ENCODE measurements around the gene CLBA1. TPM values are rescaled to one million over a fixed set of nuclear protein-coding genes. Genes with fewer than 3 reads are reported as not detected.
"Not testable (repeated sequence)": the region's sequence is repeated elsewhere in the genome, so short reads cannot be mapped to it uniquely, and the experiment has no call there.

CLBA1 gene
- total RNA-seq, 1 experiment from 2014 or later = 3.5 TPM

DNA sequence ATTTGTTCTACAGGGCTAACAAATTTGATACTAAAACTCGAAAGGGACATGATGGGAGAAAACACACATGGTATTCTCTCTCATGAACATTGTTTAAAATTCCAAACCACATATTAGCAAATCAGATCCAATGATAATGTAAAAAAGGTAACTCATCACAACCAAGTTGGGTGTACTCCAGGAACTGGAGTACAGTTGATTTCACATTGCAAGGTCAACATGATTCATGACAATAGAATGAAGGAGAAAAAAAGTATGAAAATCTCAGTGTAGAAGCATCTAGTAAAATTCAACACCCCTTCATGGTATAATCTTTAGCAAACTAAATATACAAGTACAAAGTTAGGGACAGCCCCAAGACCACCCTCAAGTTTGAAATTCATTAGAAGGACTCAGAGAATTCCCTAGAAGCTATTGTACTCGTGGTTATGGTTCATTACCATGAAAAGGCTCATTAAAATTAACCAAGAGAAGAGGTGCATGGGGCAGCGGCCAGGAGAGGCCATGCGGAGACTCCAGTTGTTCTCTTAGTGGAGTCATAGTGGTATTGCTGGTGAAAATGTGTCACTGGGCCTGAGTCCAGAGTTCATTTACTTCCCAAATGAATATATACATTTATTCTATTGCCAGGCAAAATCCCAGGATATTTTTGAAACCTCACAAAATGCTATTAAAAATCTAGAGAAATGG, 38.3 kb downstream of the CLBA1 start:
- peaks cover 3% of the 10 kb centered on the region for H3K36me3 ChIP-seq (replicated peaks; ENCODE audit: control insufficient read depth, insufficient read depth, low read length)
- H3K4me3 ChIP-seq (ENCODE audit: insufficient read depth, low read depth, low read length) = no peak overlapping the region
- H3K27me3 ChIP-seq (ENCODE audit: control insufficient read depth, insufficient read depth, low read length) = no peaks in the 10 kb centered on the region
- peak; percentile 23 for DNase-seq

DNA sequence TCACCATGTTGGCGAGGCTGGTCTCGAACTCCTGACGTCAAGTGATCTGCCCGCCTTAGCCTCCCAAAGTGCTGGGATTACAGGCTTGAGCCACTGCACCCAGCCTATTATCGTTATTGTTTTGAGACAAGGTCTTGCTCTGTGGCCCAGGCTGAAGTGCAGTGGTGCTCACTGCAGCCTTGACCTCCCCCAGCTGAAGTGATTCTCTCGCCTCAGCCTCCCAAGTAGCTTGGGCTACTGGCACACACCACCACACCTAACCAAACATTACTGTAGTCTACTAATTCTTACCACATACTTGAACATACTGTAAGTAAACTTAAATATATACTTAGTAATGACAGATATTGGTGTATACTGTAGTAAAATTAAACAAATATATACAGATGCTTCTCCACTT, 39.8 kb downstream of the CLBA1 start:
- H3K4me3 ChIP-seq (ENCODE audit: insufficient read depth, low read depth, low read length) = no peak overlapping the region
- no peaks in the 10 kb centered on the region for H3K27me3 ChIP-seq (ENCODE audit: control insufficient read depth, insufficient read depth, low read length)
- no peak for DNase-seq
- no peaks in the 10 kb centered on the region for H3K36me3 ChIP-seq (replicated peaks; ENCODE audit: control insufficient read depth, insufficient read depth, low read length)

DNA sequence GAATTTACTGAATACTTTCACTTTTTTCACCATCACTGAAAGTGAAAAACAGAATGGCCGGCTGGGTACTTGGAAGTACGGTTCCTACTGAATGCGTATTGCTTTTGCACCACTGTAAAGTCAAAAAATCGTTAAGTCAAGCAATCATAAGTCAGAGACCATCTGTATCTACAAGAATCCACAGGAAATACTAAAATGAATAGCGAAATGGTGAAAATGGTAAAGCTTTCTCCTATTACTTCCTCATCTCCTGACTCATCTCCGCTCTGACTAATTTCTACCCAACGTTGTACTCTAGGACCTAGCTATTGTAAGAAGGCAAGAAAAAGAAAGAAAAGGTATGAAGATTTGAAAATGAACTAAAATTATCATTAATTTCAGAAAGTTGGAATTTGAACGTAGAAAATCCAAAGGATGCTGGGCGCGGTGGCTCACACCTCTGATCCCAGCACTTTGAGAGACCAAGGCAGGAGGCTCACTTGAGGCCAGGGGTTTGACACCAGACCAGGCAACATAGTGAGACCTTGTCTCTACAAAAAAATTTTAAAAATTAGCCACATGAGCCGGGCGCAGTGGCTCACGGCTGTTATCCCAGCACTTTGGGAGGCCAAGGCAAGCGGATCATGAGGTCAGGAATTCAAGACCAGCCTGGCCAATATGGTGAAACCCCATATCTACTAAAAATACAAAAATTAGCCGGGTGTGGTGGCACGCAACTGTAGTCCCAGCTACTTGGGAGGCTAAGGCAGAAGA, 40.6 kb downstream of the CLBA1 start:
- H3K36me3 ChIP-seq (replicated peaks; ENCODE audit: control insufficient read depth, insufficient read depth, low read length) = no peaks in the 10 kb centered on the region
- no peak for DNase-seq
- no peak overlapping the region for H3K4me3 ChIP-seq (ENCODE audit: insufficient read depth, low read depth, low read length)

DNA sequence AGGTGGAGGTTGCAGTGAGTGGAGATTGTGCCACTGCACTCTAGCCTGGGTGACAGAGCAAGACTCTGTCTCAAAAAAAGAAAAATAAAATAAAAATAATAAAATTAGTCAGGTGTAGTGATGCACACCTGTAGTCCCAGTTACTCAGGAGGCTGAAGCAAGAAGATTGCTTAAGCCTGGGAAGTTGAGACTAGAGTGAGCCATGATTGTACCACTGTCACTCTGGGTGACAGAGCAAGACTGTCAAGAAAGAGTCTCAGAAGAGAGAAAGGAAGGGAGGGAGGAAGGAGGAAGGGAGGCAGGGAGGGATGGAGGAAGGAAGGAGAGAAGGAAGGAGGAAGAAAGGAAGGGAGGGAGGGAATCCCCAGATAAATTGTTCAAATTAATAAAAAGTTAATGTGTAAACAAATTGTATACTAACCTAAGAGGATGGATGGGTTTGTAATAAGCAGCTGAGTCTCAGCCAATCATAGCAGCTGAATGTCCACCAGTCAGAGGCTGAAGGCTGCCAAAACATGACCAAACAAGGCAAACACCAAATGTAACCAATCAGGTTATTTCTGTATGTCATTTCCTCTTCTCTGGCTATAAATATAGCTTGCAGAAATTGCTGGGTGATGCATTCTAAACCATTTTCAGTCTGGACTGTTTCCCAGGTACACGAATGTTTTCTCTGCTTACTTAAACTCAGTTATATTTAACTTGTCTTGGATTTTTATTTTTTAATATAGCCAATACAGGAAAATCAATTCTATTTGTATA, 41.4 kb downstream of the CLBA1 start:
- Histone ChIP-seq H3K4me3 (ENCODE audit: insufficient read depth, low read depth, low read length) (no peak overlapping the region), H3K27me3 (ENCODE audit: control insufficient read depth, insufficient read depth, low read length) (no peaks in the 10 kb centered on the region), H3K36me3 (replicated peaks; ENCODE audit: control insufficient read depth, insufficient read depth, low read length) (no peaks in the 10 kb centered on the region)
- DNase-seq = no peak

More for the DNA sequence above, 40.6 kb downstream of the CLBA1 start:
- H3K27me3 ChIP-seq (ENCODE audit: control insufficient read depth, insufficient read depth, low read length) = no peaks in the 10 kb centered on the region

DNA sequence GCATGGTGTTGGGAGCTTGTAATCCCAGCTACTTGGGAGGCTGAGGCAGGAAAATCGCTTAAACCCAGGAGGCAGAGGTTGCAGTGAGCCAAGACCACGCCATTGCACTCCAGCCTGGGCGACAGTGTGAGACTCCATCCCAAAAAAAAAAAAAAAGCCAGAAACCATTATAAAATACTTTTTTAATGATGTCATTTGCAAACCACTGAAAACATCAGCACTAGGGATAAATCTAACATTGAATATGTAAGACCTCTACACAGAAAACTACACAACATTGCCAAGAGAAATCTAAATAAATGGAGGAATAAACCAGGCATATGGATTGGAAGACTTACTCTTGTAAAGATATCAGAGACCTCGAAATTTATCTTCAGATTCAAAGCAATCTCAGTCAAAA, 42.1 kb downstream of the CLBA1 start:
- H3K36me3 ChIP-seq (replicated peaks; ENCODE audit: control insufficient read depth, insufficient read depth, low read length); H3K27me3 ChIP-seq (ENCODE audit: control insufficient read depth, insufficient read depth, low read length); H3K4me3 ChIP-seq (ENCODE audit: insufficient read depth, low read depth, low read length); DNase-seq: not testable (repeated sequence)

DNA sequence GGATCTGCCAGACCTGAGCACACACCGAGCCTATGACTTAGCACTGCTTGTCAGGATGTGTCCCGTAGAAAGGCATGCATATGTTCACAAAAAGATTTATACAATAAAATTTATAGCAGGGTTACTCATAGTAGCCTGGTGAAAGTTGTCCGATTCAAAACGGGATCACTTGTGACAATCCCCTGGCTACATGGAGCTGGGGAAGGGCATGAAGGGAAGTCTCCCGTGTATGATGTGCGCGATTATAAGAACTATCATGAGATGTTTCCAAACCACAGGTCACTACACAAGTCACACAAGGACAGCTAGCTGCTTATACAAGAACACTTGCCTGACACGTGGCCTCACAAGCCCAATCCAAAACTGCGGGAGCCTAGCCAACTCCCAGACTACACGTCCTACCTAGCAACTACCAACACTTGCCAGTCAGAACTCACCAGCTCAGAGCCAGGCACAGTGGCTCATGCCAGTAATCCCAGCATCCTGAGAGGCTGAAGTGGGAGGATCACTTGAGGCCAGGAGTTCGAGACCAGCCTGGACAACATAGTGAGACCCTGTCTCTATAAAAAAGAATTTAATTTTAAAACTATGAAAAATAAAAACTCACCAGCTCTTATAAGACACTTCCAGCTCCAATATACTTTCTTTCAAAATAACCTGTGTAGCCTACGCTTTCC, 42.8 kb downstream of the CLBA1 start:
- Histone ChIP-seq H3K27me3 (ENCODE audit: control insufficient read depth, insufficient read depth, low read length) (peaks cover 2% of the 10 kb centered on the region; the same call in 1 of the 2 replicates), H3K4me3 (ENCODE audit: insufficient read depth, low read depth, low read length) (no peak overlapping the region), H3K36me3 (replicated peaks; ENCODE audit: control insufficient read depth, insufficient read depth, low read length) (no peaks in the 10 kb centered on the region)
- DNase-seq = no peak

DNA sequence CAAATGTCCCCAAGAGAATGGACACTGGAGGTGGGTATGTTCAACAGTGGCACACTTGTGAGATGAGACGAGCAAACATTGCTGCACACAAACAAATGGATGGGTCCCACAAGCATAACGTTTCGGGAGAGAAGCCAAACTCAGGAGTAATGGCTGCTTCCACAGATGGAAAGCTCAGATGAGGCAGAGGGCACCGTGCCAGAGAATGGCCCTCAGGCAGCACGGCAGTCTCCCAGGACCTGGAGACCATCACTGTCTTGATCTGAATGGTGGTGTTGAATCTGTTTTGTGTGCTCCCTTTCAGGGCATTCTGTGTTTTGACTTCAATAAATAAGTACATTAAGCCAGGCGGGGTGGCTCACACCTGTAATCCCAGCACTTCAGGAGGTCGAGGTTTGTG, 43.8 kb downstream of the CLBA1 start:
- H3K36me3 ChIP-seq (replicated peaks; ENCODE audit: control insufficient read depth, insufficient read depth, low read length) = no peaks in the 10 kb centered on the region
- no peak overlapping the region for H3K4me3 ChIP-seq (ENCODE audit: insufficient read depth, low read depth, low read length)
- no peak for DNase-seq
- peaks cover 5% of the 10 kb centered on the region for H3K27me3 ChIP-seq (ENCODE audit: control insufficient read depth, insufficient read depth, low read length)

DNA sequence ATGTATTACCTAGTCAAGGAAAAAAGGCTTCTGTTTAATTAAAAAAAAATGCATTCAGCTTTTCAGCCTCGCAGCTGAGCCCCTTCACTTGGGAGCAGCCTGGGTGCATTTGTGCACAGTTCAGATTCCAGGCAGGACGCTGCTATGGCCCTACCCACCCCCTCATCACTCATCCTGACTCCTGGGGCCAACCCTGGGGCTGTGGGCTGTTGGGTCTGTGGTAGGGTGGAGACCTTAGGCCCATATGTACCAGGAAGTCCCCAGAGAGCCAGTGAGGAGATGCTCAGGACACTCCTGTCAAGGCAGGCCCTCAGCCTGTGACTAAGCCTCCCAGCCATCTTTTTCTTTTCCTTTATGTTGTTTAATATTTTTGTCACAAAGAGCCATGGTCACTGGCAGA, 44.6 kb downstream of the CLBA1 start:
- no peaks in the 10 kb centered on the region for H3K36me3 ChIP-seq (replicated peaks; ENCODE audit: control insufficient read depth, insufficient read depth, low read length)
- H3K4me3 ChIP-seq (ENCODE audit: insufficient read depth, low read depth, low read length) = no peak overlapping the region
- peaks cover 5% of the 10 kb centered on the region for H3K27me3 ChIP-seq (ENCODE audit: control insufficient read depth, insufficient read depth, low read length)
- DNase-seq = no peak

DNA sequence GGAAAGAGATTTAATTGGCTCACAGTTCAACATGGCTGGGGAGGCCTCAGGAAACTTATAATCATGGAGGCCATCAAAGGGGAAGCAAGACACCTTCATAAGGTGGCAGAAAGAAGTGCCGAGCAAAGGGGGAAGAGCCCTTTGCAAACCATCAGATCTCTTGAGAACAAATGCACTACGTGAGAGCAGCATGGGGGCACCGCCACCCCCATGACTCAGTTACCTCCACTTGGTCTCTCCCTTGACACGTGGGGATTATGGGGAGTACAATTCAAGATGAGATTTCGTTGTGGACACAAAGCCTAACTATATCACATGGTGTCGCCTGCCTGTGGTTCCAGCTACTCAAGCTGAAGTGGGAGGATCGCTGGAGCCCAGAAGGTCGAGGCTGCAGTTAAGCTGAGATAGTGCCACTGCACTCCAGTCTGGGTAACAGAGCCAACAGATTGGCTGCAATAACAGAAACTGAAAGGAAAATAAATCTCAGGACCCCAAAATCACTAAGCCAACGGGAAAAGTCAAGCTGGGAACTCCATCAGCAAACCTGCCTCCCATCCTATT, 45.3 kb downstream of the CLBA1 start:
- Histone ChIP-seq H3K27me3 (ENCODE audit: control insufficient read depth, insufficient read depth, low read length) (peaks cover 5% of the 10 kb centered on the region), H3K4me3 (ENCODE audit: insufficient read depth, low read depth, low read length) (no peak overlapping the region), H3K36me3 (replicated peaks; ENCODE audit: control insufficient read depth, insufficient read depth, low read length) (no peaks in the 10 kb centered on the region)
- DNase-seq = no peak

DNA sequence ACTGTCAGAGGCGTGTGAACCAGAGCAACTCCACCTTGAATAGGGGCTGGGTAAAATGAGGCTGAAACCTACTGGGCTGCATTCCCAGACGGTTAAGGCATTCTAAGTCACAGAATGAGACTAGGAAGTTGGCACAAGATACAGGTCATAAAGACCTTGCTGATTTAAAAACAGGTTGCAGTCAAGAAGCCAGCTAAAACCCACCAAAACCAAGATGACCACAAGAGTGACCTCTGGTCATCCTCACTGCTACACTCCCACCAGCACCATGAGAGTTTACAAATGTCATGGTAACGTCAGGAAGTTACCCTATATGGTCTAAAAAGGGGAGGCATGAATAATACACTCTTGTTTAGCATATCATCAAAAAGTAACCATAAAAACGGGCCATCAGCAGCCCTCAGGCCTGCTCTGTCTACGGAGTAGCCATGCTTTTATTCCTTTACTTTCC, 46.9 kb downstream of the CLBA1 start:
- not testable (repeated sequence) for DNase-seq; H3K27me3 ChIP-seq (ENCODE audit: control insufficient read depth, insufficient read depth, low read length); H3K36me3 ChIP-seq (replicated peaks; ENCODE audit: control insufficient read depth, insufficient read depth, low read length); H3K4me3 ChIP-seq (ENCODE audit: insufficient read depth, low read depth, low read length)

DNA sequence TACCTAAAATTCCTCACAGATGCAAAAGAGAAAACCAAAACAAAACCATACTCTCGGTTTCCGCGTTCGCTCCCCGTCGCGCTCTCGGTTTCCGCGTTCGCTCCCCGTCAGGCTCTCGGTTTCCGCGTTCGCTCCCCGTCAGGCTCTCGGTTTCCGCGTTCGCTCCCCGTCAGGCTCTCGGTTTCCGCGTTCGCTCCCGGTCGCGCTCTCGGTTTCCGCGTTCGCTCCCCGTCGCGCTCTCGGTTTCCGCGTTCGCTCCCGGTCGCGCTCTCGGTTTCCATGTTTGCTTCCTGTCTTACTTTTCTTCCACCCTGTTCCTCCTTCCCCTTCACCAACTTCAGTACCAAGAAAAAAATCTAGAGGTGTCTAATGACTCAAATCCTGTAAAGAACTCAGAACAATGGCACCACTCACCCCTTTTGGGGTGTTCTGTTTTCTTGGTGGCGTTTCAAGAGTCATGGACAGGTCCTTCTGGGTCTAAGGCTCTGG, 47.9 kb downstream of the CLBA1 start:
- not testable (repeated sequence) for H3K36me3 ChIP-seq (replicated peaks; ENCODE audit: control insufficient read depth, insufficient read depth, low read length); H3K27me3 ChIP-seq (ENCODE audit: control insufficient read depth, insufficient read depth, low read length)
- H3K4me3 ChIP-seq (ENCODE audit: insufficient read depth, low read depth, low read length) = peak overlapping the region; percentile 25
- peak; percentile 19 for DNase-seq

DNA sequence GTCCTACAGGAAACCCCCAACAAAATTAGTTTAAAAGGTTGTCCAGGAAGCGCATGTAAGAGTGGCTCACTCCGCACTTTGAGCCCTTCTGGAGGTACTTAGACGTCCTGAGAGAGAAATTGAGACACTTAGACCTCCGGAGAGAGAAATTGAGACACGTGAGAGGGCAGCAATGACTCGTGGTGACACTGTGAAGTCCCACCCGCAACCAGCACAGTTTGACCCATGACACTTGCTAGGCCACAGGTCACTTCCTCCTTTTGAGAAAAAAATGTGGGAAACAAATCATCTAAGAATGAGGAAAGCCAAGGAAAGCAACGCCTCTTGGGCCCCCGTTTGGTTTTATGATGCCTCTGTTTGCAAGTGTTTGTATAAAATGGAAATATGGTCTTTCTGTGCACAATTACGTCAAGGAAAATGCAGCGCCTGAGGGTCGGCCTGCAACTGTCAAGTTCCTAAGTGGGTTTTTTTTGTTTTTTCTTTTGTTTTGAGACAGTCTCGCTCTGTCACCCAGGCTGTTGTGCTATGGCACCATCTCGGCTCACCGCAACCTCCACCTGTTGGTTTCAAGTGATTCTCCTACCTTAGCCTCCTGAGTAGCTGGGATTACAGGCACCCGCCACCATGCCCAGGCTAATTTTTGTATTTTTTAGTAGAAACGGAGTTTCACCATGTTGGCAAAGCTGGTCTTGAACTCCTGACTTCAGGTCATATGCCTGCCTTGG, 48.9 kb downstream of the CLBA1 start:
- Histone ChIP-seq H3K36me3 (replicated peaks; ENCODE audit: control insufficient read depth, insufficient read depth, low read length) (no peaks in the 10 kb centered on the region), H3K4me3 (ENCODE audit: insufficient read depth, low read depth, low read length) (no peak overlapping the region), H3K27me3 (ENCODE audit: control insufficient read depth, insufficient read depth, low read length) (peaks cover 5% of the 10 kb centered on the region)
- DNase-seq = peak; percentile 18

DNA sequence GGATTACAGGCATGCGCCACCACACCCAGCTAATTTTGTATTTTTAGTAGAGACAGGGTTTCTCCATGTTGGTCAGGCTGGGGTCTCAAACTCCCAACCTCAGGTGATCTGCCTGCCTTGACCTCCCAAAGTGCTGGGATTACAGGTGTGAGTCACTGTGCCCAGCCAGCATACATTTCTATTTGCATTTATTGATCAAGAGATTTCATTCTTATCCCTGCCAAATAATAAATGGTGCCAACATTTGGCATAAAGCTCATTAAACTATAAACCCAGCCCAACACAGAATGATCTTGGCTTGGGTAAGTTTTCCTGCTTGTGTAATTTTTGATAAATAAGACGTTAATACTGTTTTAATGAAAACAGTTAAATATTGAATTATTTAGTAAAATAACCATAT, 50.0 kb downstream of the CLBA1 start:
- DNase-seq; H3K27me3 ChIP-seq (ENCODE audit: control insufficient read depth, insufficient read depth, low read length); H3K36me3 ChIP-seq (replicated peaks; ENCODE audit: control insufficient read depth, insufficient read depth, low read length); H3K4me3 ChIP-seq (ENCODE audit: insufficient read depth, low read depth, low read length): not testable (repeated sequence)

Measured in H7 (cell line).